ENCODE results near the gene PLCB3.

DNA sequence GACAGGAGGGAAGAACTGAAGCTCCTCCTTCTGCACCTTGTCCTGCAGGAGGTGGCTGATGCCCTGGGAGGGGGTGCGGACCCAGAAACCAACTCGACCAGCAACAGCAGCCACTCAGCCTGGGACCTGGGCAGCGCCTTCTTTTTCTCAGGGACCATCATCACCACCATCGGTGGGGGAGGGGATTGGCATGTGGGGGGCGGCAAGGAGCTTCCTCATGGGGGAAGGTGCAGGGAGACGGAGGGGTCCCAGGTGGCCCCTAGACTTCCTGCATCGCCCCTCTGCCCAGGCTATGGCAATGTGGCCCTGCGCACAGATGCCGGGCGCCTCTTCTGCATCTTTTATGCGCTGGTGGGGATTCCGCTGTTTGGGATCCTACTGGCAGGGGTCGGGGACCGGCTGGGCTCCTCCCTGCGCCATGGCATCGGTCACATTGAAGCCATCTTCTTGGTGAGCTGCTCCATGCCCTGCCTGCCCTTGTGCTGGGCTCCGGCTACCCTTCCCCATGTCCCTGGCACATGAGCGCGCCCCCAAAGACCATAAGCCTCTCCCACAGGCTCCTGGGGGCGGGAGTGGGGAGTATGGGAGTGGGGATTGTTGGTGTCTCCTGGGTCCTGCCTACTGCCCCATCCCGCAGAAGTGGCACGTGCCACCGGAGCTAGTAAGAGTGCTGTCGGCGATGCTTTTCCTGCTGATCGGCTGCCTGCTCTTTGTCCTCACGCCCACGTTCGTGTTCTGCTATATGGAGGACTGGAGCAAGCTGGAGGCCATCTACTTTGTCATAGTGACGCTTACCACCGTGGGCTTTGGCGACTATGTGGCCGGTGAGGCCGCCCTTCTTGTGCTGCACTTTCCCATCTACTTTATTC lies 45.7 kb downstream of the PLCB3 start:
- TF ChIP-seq, protein P1, sequence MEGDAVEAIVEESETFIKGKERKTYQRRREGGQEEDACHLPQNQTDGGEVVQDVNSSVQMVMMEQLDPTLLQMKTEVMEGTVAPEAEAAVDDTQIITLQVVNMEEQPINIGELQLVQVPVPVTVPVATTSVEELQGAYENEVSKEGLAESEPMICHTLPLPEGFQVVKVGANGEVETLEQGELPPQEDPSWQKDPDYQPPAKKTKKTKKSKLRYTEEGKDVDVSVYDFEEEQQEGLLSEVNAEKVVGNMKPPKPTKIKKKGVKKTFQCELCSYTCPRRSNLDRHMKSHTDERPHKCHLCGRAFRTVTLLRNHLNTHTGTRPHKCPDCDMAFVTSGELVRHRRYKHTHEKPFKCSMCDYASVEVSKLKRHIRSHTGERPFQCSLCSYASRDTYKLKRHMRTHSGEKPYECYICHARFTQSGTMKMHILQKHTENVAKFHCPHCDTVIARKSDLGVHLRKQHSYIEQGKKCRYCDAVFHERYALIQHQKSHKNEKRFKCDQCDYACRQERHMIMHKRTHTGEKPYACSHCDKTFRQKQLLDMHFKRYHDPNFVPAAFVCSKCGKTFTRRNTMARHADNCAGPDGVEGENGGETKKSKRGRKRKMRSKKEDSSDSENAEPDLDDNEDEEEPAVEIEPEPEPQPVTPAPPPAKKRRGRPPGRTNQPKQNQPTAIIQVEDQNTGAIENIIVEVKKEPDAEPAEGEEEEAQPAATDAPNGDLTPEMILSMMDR (IDR thresholded peaks at IDR 0.05; ENCODE audit: low read length) = no peak
- TF ChIP-seq EZH2 (IDR thresholded peaks at IDR 0.05; ENCODE audit: borderline replicate concordance, low read length) = no peak

Data from OCI-LY1 (cell line).